ENCODE data around the gene OR4E2.

- TF ChIP-seq CTCF (conservative IDR thresholded peaks at IDR 0.05; ENCODE audit: low read length) (no peak), EZH2phosphoT487 (IDR thresholded peaks at IDR 0.05; ENCODE audit: borderline replicate concordance, low read depth, low read length) (no peak)
Measured at GRCh38 chr14:21714318-21714929, 60.8 kb downstream of the OR4E2 start.
